GM12865 (cell line): ENCODE results near the gene ARMH1.
A peak's percentile ranks its signal among the peaks of the same experiment; 100 is the strongest.

Source experiments
- DNase-seq: peaks from one replicate; pipeline ENCODE4 v3.0.0; 2010; ENCODE audit warnings: low read depth
- H3K4me3 ChIP-seq: 2 replicates; pipeline ENCODE4 v1.5.1; 2011; ENCODE audit warnings: mild to moderate bottlenecking, low read depth, low read length, control low read depth
- CTCF ChIP-seq: IDR thresholded peaks from 2 replicates; pipeline ENCODE4 v1.5.1; 2011; ENCODE audit warnings: low read length, control low read depth, low read depth, inconsistent platforms; ENCODE audit not compliant: insufficient read depth; ENCODE audit errors: missing control alignments

The ARMH1 gene

GRCh38 chr1:44685881-44686280 is 11.4 kb downstream of the ARMH1 start:
- no peak for TF ChIP-seq CTCF
- no peak for DNase-seq
- no peak overlapping the region for H3K4me3 ChIP-seq

GRCh38 chr1:44688760-44689446 is 14.4 kb downstream of the ARMH1 start:
- no peak for DNase-seq
- TF ChIP-seq CTCF, result no peak
- no peak overlapping the region for H3K4me3 ChIP-seq

- TF ChIP-seq CTCF, result no peak
- no peak overlapping the region for H3K4me3 ChIP-seq
- no peak for DNase-seq
These were observed 14.9 kb downstream of the ARMH1 start for GRCh38 chr1:44689447-44689765.

GRCh38 chr1:44693159-44693558 is 18.6 kb downstream of the ARMH1 start:
- peak; percentile 37 for DNase-seq
- no peak for TF ChIP-seq CTCF
- no peak overlapping the region for H3K4me3 ChIP-seq

GRCh38 chr1:44693900-44694299 is 19.4 kb downstream of the ARMH1 start:
- DNase-seq, result no peak
- no peak for TF ChIP-seq CTCF
- H3K4me3 ChIP-seq, result no peak overlapping the region

- peak; percentile 91 for DNase-seq
- TF ChIP-seq CTCF, result no peak
- no peak overlapping the region for H3K4me3 ChIP-seq
These were observed 20.5 kb downstream of the ARMH1 start for GRCh38 chr1:44694863-44695478.

- no peak for DNase-seq
- no peak for TF ChIP-seq CTCF
- no peak overlapping the region for H3K4me3 ChIP-seq
These were observed 21.2 kb downstream of the ARMH1 start for GRCh38 chr1:44695671-44696070.
